Neural progenitor cell (in vitro differentiated cells): Measurements from ENCODE around the gene C1orf21. TPM values are rescaled to one million over a fixed set of nuclear protein-coding genes. Genes with fewer than 3 reads are reported as not detected.

Experiments used
- DNase-seq: peaks from one replicate; pipeline ENCODE4 v3.0.0-alpha.2; 2016; ENCODE audit warnings: low spot score
- H2AFZ ChIP-seq: fragments of 200-600 bp; sonication (generic); replicated peaks from 2 replicates; pipeline ENCODE4 v1.6.1; 2016; ENCODE audit warnings: antibody characterized with exemption
- H3F3A ChIP-seq: fragments of 200-600 bp; sonication (generic); 2 replicates; pipeline ENCODE4 v1.6.1; 2016; ENCODE audit warnings: antibody characterized with exemption, low read depth
- H3K27ac ChIP-seq: fragments of 200-600 bp; sonication (generic); 2 replicates; pipeline ENCODE4 v1.5.1; 2016; ENCODE audit warnings: mild to moderate bottlenecking
- H3K27me3 ChIP-seq: fragments of 200-600 bp; sonication (generic); 2 replicates; pipeline ENCODE4 v1.6.1; 2016; ENCODE audit warnings: mild to moderate bottlenecking, moderate library complexity
- H3K36me3 ChIP-seq: fragments of 200-600 bp; sonication (generic); 2 replicates; pipeline ENCODE4 v1.5.1; 2016
- H3K4me1 ChIP-seq: fragments of 200-600 bp; sonication (generic); 2 replicates; pipeline ENCODE4 v1.6.1; 2016; ENCODE audit warnings: mixed run types
- H3K4me2 ChIP-seq: fragments of 200-600 bp; sonication (generic); 2 replicates; pipeline ENCODE4 v1.6.1; 2016
- H3K4me3 ChIP-seq: fragments of 200-600 bp; sonication (generic); 2 replicates; pipeline ENCODE4 v1.5.1; 2016
- H3K79me2 ChIP-seq: fragments of 200-600 bp; sonication (generic); 2 replicates; pipeline ENCODE4 v1.6.1; 2016; ENCODE audit warnings: low read depth
- H3K9ac ChIP-seq: fragments of 200-600 bp; sonication (generic); 2 replicates; pipeline ENCODE4 v1.6.1; 2016
- H3K9me3 ChIP-seq: fragments of 200-600 bp; sonication (generic); 2 replicates; pipeline ENCODE4 v1.5.1; 2016; ENCODE audit warnings: low read depth
- H4K20me1 ChIP-seq: fragments of 200-600 bp; sonication (generic); 2 replicates; pipeline ENCODE4 v1.6.1; 2016; ENCODE audit warnings: low read depth
- H3K27ac Mint-ChIP-seq: 3 replicates; pipeline ENCODE4 v1.8.0; 2021; ENCODE audit warnings: mixed read lengths
- H3K27me3 Mint-ChIP-seq: 2 replicates; pipeline ENCODE4 v1.8.0; 2022; ENCODE audit warnings: low read depth, mild to moderate bottlenecking, inconsistent platforms, moderate library complexity, mixed read lengths; ENCODE audit not compliant: insufficient read depth
- H3K36me3 Mint-ChIP-seq: 3 replicates; pipeline ENCODE4 v1.8.0; 2021; ENCODE audit warnings: mixed read lengths
- H3K4me1 Mint-ChIP-seq: 3 replicates; pipeline ENCODE4 v1.8.0; 2021; ENCODE audit warnings: mixed read lengths
- H3K4me3 Mint-ChIP-seq: 3 replicates; pipeline ENCODE4 v1.8.0; 2021; ENCODE audit warnings: mild to moderate bottlenecking, moderate library complexity, mixed read lengths
- H3K9me3 Mint-ChIP-seq: 3 replicates; pipeline ENCODE4 v1.8.0; 2020; ENCODE audit warnings: mixed read lengths
- EZH2 ChIP-seq: fragments of 200-600 bp; sonication (generic); IDR thresholded peaks from 2 replicates; pipeline ENCODE4 v1.6.1; 2017; ENCODE audit warnings: antibody characterized with exemption, mild to moderate bottlenecking, moderate library complexity
- EZH2phosphoT487 ChIP-seq: fragments of 200-600 bp; sonication (generic); IDR thresholded peaks from 2 replicates; pipeline ENCODE4 v1.6.1; 2017; ENCODE audit warnings: antibody characterized with exemption
- total RNA-seq: library from RNA; depleted of rRNA; stranded (reverse); fragments of >200 nt; gene quantifications from 2 replicates; pipeline ENCODE4 v1.2.3, GENCODE V29; 2015; ENCODE audit warnings: low replicate concordance
- TF ChIP-seq, protein P1 (sequence below): fragments of 200-600 bp; sonication (generic); IDR thresholded peaks from 2 replicates; pipeline ENCODE4 v1.5.1; 2017; ENCODE audit warnings: antibody characterized with exemption, mild to moderate bottlenecking

C1orf21 gene
- total RNA-seq, 1 donor from 2014 or later: 117 TPM

- Histone ChIP-seq H3K27ac (peak overlapping the region; percentile 78), H3K27me3 (no peaks in the 10 kb centered on the region), H4K20me1 (no peaks in the 10 kb centered on the region), H3K4me3 (no peak overlapping the region), H3F3A (peaks cover 10% of the 10 kb centered on the region), H2AFZ (no peak overlapping the region), H3K4me1 (peaks cover 26% of the 10 kb centered on the region), H3K36me3 (no peaks in the 10 kb centered on the region), H3K4me2 (peak overlapping the region; percentile 12), H3K79me2 (no peaks in the 10 kb centered on the region), H3K9me3 (peaks cover 3% of the 10 kb centered on the region), H3K9ac (no peak overlapping the region)
- TF ChIP-seq EZH2phosphoT487 (no peak), EZH2 (no peak)
- TF ChIP-seq, protein P1, sequence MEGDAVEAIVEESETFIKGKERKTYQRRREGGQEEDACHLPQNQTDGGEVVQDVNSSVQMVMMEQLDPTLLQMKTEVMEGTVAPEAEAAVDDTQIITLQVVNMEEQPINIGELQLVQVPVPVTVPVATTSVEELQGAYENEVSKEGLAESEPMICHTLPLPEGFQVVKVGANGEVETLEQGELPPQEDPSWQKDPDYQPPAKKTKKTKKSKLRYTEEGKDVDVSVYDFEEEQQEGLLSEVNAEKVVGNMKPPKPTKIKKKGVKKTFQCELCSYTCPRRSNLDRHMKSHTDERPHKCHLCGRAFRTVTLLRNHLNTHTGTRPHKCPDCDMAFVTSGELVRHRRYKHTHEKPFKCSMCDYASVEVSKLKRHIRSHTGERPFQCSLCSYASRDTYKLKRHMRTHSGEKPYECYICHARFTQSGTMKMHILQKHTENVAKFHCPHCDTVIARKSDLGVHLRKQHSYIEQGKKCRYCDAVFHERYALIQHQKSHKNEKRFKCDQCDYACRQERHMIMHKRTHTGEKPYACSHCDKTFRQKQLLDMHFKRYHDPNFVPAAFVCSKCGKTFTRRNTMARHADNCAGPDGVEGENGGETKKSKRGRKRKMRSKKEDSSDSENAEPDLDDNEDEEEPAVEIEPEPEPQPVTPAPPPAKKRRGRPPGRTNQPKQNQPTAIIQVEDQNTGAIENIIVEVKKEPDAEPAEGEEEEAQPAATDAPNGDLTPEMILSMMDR: no peak
- no peaks in the 10 kb centered on the region for H3K4me1 Mint-ChIP-seq
- peaks cover 13% of the 10 kb centered on the region for H3K9me3 Mint-ChIP-seq
- H3K27ac Mint-ChIP-seq: peak overlapping the region; percentile 67
- H3K27me3 Mint-ChIP-seq: peaks cover 8% of the 10 kb centered on the region
- H3K4me3 Mint-ChIP-seq: no peak overlapping the region
- DNase-seq: no peak
- H3K36me3 Mint-ChIP-seq: no peaks in the 10 kb centered on the region
Observed at GRCh38 chr1:184635347-184635979, 248.6 kb downstream of the C1orf21 start.

DNA sequence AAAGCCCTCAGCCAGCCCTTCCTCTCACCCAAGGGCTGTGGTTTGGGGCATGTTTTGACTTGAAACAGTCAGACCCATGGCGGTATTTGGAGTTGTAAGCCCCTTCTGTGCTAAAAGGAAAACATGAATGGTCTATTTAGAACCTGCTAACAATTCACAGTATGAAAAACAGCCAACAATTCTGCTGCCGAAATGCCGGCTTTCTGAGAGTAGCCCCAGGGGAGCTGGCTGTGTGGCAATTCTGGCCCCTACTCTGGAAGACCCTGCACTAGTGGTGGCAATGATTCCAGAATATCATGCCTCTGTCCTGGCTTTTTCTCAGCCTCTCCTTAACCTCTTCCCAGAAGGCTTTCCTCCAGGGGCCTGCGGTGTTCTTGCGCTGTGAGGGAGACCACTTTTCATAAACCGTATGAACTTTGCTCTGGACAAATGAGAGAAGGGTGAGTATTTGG is 249.2 kb downstream of the C1orf21 start:
- H3K9ac ChIP-seq: no peak overlapping the region
- H3K27ac ChIP-seq: peak overlapping the region; percentile 78
- H2AFZ ChIP-seq: peak overlapping the region; percentile 13
- H3K4me2 ChIP-seq: peak overlapping the region; percentile 12
- no peak overlapping the region for H3K4me3 Mint-ChIP-seq
- no peak overlapping the region for H3K27ac Mint-ChIP-seq
- H3K79me2 ChIP-seq: no peaks in the 10 kb centered on the region
- H3K4me3 ChIP-seq: no peak overlapping the region
- H3K4me1 ChIP-seq: peaks cover 26% of the 10 kb centered on the region
- H3K36me3 ChIP-seq: no peaks in the 10 kb centered on the region
- peaks cover 3% of the 10 kb centered on the region for H3K9me3 ChIP-seq
- H3K27me3 ChIP-seq: no peaks in the 10 kb centered on the region
- H4K20me1 ChIP-seq: no peaks in the 10 kb centered on the region
- no peak for TF ChIP-seq EZH2
- TF ChIP-seq, protein P1: no peak
- TF ChIP-seq EZH2phosphoT487: no peak
- peaks cover 13% of the 10 kb centered on the region for H3K9me3 Mint-ChIP-seq
- peaks cover 10% of the 10 kb centered on the region for H3F3A ChIP-seq
- no peak for DNase-seq
- H3K4me1 Mint-ChIP-seq: no peaks in the 10 kb centered on the region
- H3K36me3 Mint-ChIP-seq: no peaks in the 10 kb centered on the region
- H3K27me3 Mint-ChIP-seq: peaks cover 8% of the 10 kb centered on the region

DNA sequence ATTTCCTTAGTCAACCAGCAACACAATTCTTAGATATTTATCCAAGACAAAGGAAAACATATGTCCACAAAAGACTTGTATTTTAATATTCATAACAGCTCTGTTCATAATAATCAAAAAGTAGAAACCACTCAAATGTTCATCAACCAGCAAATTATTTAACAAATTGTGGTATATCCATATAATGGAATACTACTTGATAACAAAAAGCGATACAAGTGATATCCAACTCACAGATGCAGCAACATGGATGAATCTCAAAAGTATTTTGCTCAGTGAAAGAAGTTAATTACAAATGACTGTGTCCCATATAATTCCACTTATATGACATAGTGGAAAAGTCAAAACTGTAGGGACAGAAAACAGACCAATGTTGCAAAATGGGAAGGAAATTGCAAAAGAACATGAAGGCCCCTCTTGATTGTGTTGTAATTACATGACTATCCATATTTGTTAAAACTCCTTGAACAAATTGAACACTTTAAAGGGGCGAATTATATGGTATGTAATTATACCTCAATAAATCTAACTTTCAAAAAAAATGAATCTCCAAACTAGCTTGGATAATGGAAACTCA is 250.9 kb downstream of the C1orf21 start:
- Mint-ChIP-seq H3K36me3 (no peaks in the 10 kb centered on the region), H3K9me3 (peaks cover 13% of the 10 kb centered on the region), H3K4me1 (no peaks in the 10 kb centered on the region), H3K27me3 (peaks cover 7% of the 10 kb centered on the region), H3K27ac (no peak overlapping the region), H3K4me3 (no peak overlapping the region)
- no peak for DNase-seq
- H3K4me1 ChIP-seq: peaks cover 33% of the 10 kb centered on the region
- H3K79me2 ChIP-seq: no peaks in the 10 kb centered on the region
- no peak overlapping the region for H3K27ac ChIP-seq
- H4K20me1 ChIP-seq: no peaks in the 10 kb centered on the region
- no peak overlapping the region for H2AFZ ChIP-seq
- H3K36me3 ChIP-seq: no peaks in the 10 kb centered on the region
- no peak overlapping the region for H3K9ac ChIP-seq
- H3F3A ChIP-seq: peaks cover 10% of the 10 kb centered on the region
- TF ChIP-seq, protein P1: no peak
- TF ChIP-seq EZH2: no peak
- no peak for TF ChIP-seq EZH2phosphoT487
- no peaks in the 10 kb centered on the region for H3K27me3 ChIP-seq
- no peak overlapping the region for H3K4me3 ChIP-seq
- no peak overlapping the region for H3K4me2 ChIP-seq
- peaks cover 3% of the 10 kb centered on the region for H3K9me3 ChIP-seq
